Measurements from ENCODE around the gene CREM.
"Not testable (repeated sequence)": the region's sequence is repeated elsewhere in the genome, so short reads cannot be mapped to it uniquely, and the experiment has no call there.

Gene CREM

GRCh38 chr10:35195361-35196306, 69.0 kb downstream of the CREM start:
- DNase-seq = peak; percentile 93

GRCh38 chr10:35200487-35200886, 73.8 kb downstream of the CREM start:
- DNase-seq = no peak

GRCh38 chr10:35201234-35201633, 74.6 kb downstream of the CREM start:
- no peak for DNase-seq

- no peak for DNase-seq
Observed at GRCh38 chr10:35202050-35202449, 75.4 kb downstream of the CREM start.

GRCh38 chr10:35203745-35204144, 77.1 kb downstream of the CREM start:
- DNase-seq = no peak

- DNase-seq = no peak
Observed at GRCh38 chr10:35204650-35205319, 78.1 kb downstream of the CREM start.

- no peak for DNase-seq
Observed at GRCh38 chr10:35206274-35206673, 79.6 kb downstream of the CREM start.

GRCh38 chr10:35208536-35208935, 81.9 kb downstream of the CREM start:
- no peak for DNase-seq

GRCh38 chr10:35208949-35209613, 82.4 kb downstream of the CREM start:
- no peak for DNase-seq

- DNase-seq = no peak
Observed at GRCh38 chr10:35210961-35211360, 84.3 kb downstream of the CREM start.

- DNase-seq = no peak
Observed at GRCh38 chr10:35211390-35211789, 84.7 kb downstream of the CREM start.

- DNase-seq = no peak
Observed at GRCh38 chr10:35212856-35213255, 86.2 kb downstream of the CREM start.

- no peak for DNase-seq
Observed at GRCh38 chr10:35213699-35214098, 87.1 kb downstream of the CREM start.

GRCh38 chr10:35214607-35215020, 88.0 kb downstream of the CREM start:
- DNase-seq = no peak

GRCh38 chr10:35215107-35215506, 88.5 kb downstream of the CREM start:
- DNase-seq = no peak

- no peak for DNase-seq
Observed at GRCh38 chr10:35216303-35216905, 89.8 kb downstream of the CREM start.

- not testable (repeated sequence) for DNase-seq
Observed at GRCh38 chr10:35216956-35217355, 90.3 kb downstream of the CREM start.

- no peak for DNase-seq
Observed at GRCh38 chr10:35217455-35217854, 90.8 kb downstream of the CREM start.

GRCh38 chr10:35218339-35218955, 91.8 kb downstream of the CREM start:
- DNase-seq = peak; percentile 83

GRCh38 chr10:35219292-35219691, 92.6 kb downstream of the CREM start:
- no peak for DNase-seq

- no peak for DNase-seq
Observed at GRCh38 chr10:35219891-35220890, 93.5 kb downstream of the CREM start.

Measured in EL (cell line).